ENCODE data around the gene EI24. TPM values are rescaled to one million over a fixed set of nuclear protein-coding genes. Genes with fewer than 3 reads are reported as not detected.

Gene EI24
- total and polyA plus RNA-seq, 2 experiments from 2014 or later = 132 to 174 TPM

- no peak overlapping the region for H3K4me3 Mint-ChIP-seq
- TF ChIP-seq STAT1 (IDR thresholded peaks at IDR 0.05; ENCODE audit: unreplicated experiment) (no peak), CTCF (conservative IDR thresholded peaks at IDR 0.05; ENCODE audit: low read depth in 2 of 2) (no peak), NANOG (IDR thresholded peaks at IDR 0.05; ENCODE audit: borderline replicate concordance) (no peak), POLR2AphosphoS5 (IDR thresholded peaks at IDR 0.05; ENCODE audit: low read depth) (no peak), CREB1 (CRISPR knock-in tag; IDR thresholded peaks at IDR 0.05; ENCODE audit: low read depth) (no peak), ETS1 (IDR thresholded peaks at IDR 0.05) (no peak)
- Histone ChIP-seq H2AFZ (no peak overlapping the region), H3K79me2 (replicated peaks; ENCODE audit: insufficient read depth) (no peaks in the 10 kb centered on the region), H3K27ac (ENCODE audit: low read depth) (no peak overlapping the region), H3F3A (replicated peaks; ENCODE audit: low read depth) (0 out of 2 replicates have a peak, but pooled peaks cover 3% of the 10 kb centered on the region), H4K20me1 (replicated peaks; ENCODE audit: insufficient read depth) (peaks cover 10% of the 10 kb centered on the region), H3K36me3 (ENCODE audit: insufficient read depth) (peaks cover 89% of the 10 kb centered on the region), H3K27me3 (ENCODE audit: insufficient read depth) (no peaks in the 10 kb centered on the region), H3K4me2 (no peak overlapping the region), H3K4me1 (ENCODE audit: insufficient read depth) (no peaks in the 10 kb centered on the region), H3K4me3 (no peak overlapping the region), H3K9me2 (ENCODE audit: insufficient read depth) (no peaks in the 10 kb centered on the region)
- no peaks in the 10 kb centered on the region for H3K4me1 Mint-ChIP-seq
- ATAC-seq = no peak
- no peak for DNase-seq (ENCODE audit: low spot score)
- peaks cover 78% of the 10 kb centered on the region for H3K36me3 Mint-ChIP-seq (ENCODE audit: low read depth)
- no peaks in the 10 kb centered on the region for H3K27me3 Mint-ChIP-seq (ENCODE audit: insufficient read depth, low read depth, poor library complexity)
- no peak overlapping the region for H3K27ac Mint-ChIP-seq
- H3K9me3 Mint-ChIP-seq = no peaks in the 10 kb centered on the region
Observed at GRCh38 chr11:125609545-125609944, 40.3 kb downstream of the EI24 start.

GRCh38 chr11:125618383-125618782, 49.1 kb downstream of the EI24 start:
- H3K4me2 ChIP-seq = no peak overlapping the region
- H3K27me3 ChIP-seq (ENCODE audit: insufficient read depth) = no peaks in the 10 kb centered on the region
- no peaks in the 10 kb centered on the region for H3K9me2 ChIP-seq (ENCODE audit: insufficient read depth)
- DNase-seq (ENCODE audit: low spot score) = no peak
- H3K27ac ChIP-seq (ENCODE audit: low read depth) = no peak overlapping the region
- H3K36me3 Mint-ChIP-seq (ENCODE audit: low read depth) = peaks cover 78% of the 10 kb centered on the region
- ATAC-seq = no peak
- H4K20me1 ChIP-seq (replicated peaks; ENCODE audit: insufficient read depth) = peaks cover 7% of the 10 kb centered on the region; the same call in 1 of the 2 replicates
- H3K27me3 Mint-ChIP-seq (ENCODE audit: insufficient read depth, low read depth, poor library complexity) = no peaks in the 10 kb centered on the region
- no peaks in the 10 kb centered on the region for H3F3A ChIP-seq (replicated peaks; ENCODE audit: low read depth)
- no peaks in the 10 kb centered on the region for H3K9me3 Mint-ChIP-seq
- no peaks in the 10 kb centered on the region for H3K4me1 ChIP-seq (ENCODE audit: insufficient read depth)
- no peak overlapping the region for H3K4me3 ChIP-seq
- peaks cover 70% of the 10 kb centered on the region for H3K36me3 ChIP-seq (ENCODE audit: insufficient read depth)
- no peak overlapping the region for H3K4me3 Mint-ChIP-seq
- no peak overlapping the region for H3K27ac Mint-ChIP-seq
- H3K4me1 Mint-ChIP-seq = no peaks in the 10 kb centered on the region
- H2AFZ ChIP-seq = no peak overlapping the region
- H3K79me2 ChIP-seq (replicated peaks; ENCODE audit: insufficient read depth) = no peaks in the 10 kb centered on the region
- TF ChIP-seq JUNB (IDR thresholded peaks at IDR 0.05; ENCODE audit: unreplicated experiment) (no peak), NANOG (IDR thresholded peaks at IDR 0.05; ENCODE audit: borderline replicate concordance) (no peak), ZNF462 (CRISPR knock-in tag; IDR thresholded peaks at IDR 0.05) (no peak), REST (IDR thresholded peaks at IDR 0.05; ENCODE audit: unreplicated experiment) (no peak), ZNF331 (CRISPR knock-in tag; IDR thresholded peaks at IDR 0.05; ENCODE audit: low read depth) (no peak), CREB1 (CRISPR knock-in tag; IDR thresholded peaks at IDR 0.05; ENCODE audit: low read depth) (no peak)
